ENCODE data around the gene NLGN2.

DNA sequence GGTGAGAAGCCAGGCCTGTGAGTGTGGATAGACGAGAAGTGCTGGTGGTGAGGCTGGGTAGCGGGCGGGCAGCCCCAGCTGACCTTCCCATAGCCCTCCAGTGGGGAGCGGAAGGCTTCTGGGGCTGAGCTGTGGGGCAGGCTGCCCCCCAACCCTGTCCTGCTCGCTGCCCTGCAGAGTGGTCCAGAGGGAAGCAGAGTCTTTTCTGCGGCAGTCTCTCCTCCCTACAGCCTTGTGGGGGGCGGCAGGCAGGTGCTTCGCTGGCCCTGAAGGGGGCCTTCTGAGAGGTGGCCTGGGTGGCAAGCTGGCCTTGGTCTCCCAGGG lies 3.7 kb downstream of the NLGN2 start:
- TF ChIP-seq, protein P1, sequence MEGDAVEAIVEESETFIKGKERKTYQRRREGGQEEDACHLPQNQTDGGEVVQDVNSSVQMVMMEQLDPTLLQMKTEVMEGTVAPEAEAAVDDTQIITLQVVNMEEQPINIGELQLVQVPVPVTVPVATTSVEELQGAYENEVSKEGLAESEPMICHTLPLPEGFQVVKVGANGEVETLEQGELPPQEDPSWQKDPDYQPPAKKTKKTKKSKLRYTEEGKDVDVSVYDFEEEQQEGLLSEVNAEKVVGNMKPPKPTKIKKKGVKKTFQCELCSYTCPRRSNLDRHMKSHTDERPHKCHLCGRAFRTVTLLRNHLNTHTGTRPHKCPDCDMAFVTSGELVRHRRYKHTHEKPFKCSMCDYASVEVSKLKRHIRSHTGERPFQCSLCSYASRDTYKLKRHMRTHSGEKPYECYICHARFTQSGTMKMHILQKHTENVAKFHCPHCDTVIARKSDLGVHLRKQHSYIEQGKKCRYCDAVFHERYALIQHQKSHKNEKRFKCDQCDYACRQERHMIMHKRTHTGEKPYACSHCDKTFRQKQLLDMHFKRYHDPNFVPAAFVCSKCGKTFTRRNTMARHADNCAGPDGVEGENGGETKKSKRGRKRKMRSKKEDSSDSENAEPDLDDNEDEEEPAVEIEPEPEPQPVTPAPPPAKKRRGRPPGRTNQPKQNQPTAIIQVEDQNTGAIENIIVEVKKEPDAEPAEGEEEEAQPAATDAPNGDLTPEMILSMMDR (IDR thresholded peaks at IDR 0.05) = no peak
- no peak for TF ChIP-seq POLR2A (IDR thresholded peaks at IDR 0.05)
